HG02973 (cell line): ENCODE measurements around the gene PRMT5.
A peak's percentile ranks its signal among the peaks of the same experiment; 100 is the strongest.
"Not testable (repeated sequence)": the region's sequence is repeated elsewhere in the genome, so short reads cannot be mapped to it uniquely, and the experiment has no call there.

Experiments
- ATAC-seq: cut with Tn5 transposase; IDR thresholded peaks from one replicate; pipeline ENCODE4 v1.9.1; 2021; ENCODE audit warnings: moderate library complexity; ENCODE audit not compliant: unreplicated experiment

PRMT5 gene

GRCh38 chr14:22929104-22929960, at the start of gene PRMT5:
Gene PRMT5 (minus strand): TSS chr14:22929376. CDS start chr14:22929361, 15 bp downstream.
- peak; percentile 83 for ATAC-seq

GRCh38 chr14:22978487-22978837, 49.3 kb upstream of the PRMT5 start:
- ATAC-seq = no peak

GRCh38 chr14:22977684-22978486, 48.7 kb upstream of the PRMT5 start:
- no peak for ATAC-seq

- ATAC-seq = no peak
Measured at GRCh38 chr14:22977434-22977683, 48.2 kb upstream of the PRMT5 start.

GRCh38 chr14:22976620-22977433, 47.7 kb upstream of the PRMT5 start:
- no peak for ATAC-seq

GRCh38 chr14:22974530-22975313, 45.5 kb upstream of the PRMT5 start:
- ATAC-seq = no peak

- ATAC-seq = no peak
Measured at GRCh38 chr14:22973217-22974032, 44.2 kb upstream of the PRMT5 start.

- ATAC-seq = no peak
Measured at GRCh38 chr14:22972313-22972930, 43.2 kb upstream of the PRMT5 start.

GRCh38 chr14:22971152-22971551, 42.0 kb upstream of the PRMT5 start:
- ATAC-seq = no peak

GRCh38 chr14:22966783-22967269, 37.6 kb upstream of the PRMT5 start:
- no peak for ATAC-seq

GRCh38 chr14:22965916-22966782, 37.0 kb upstream of the PRMT5 start:
- ATAC-seq = not testable (repeated sequence)

- no peak for ATAC-seq
Measured at GRCh38 chr14:22962061-22962676, 33.0 kb upstream of the PRMT5 start.

GRCh38 chr14:22955702-22956569, 26.8 kb upstream of the PRMT5 start:
- ATAC-seq = no peak

- no peak for ATAC-seq
Measured at GRCh38 chr14:22952418-22952817, 23.2 kb upstream of the PRMT5 start.

GRCh38 chr14:22951795-22952194, 22.6 kb upstream of the PRMT5 start:
- not testable (repeated sequence) for ATAC-seq

- ATAC-seq = no peak
Measured at GRCh38 chr14:22945642-22946041, 16.5 kb upstream of the PRMT5 start.

- ATAC-seq = no peak
Measured at GRCh38 chr14:22939684-22940083, 10.5 kb upstream of the PRMT5 start.
